HG03575 (cell line): ENCODE data around the gene FKBP8.

Experiments used
- ATAC-seq: cut with Tn5 transposase; IDR thresholded peaks from one replicate; pipeline ENCODE4 v1.9.1; 2021; ENCODE audit not compliant: unreplicated experiment, insufficient number of reproducible peaks, low FRiP score; ENCODE audit errors: extremely low read depth

Gene FKBP8

DNA sequence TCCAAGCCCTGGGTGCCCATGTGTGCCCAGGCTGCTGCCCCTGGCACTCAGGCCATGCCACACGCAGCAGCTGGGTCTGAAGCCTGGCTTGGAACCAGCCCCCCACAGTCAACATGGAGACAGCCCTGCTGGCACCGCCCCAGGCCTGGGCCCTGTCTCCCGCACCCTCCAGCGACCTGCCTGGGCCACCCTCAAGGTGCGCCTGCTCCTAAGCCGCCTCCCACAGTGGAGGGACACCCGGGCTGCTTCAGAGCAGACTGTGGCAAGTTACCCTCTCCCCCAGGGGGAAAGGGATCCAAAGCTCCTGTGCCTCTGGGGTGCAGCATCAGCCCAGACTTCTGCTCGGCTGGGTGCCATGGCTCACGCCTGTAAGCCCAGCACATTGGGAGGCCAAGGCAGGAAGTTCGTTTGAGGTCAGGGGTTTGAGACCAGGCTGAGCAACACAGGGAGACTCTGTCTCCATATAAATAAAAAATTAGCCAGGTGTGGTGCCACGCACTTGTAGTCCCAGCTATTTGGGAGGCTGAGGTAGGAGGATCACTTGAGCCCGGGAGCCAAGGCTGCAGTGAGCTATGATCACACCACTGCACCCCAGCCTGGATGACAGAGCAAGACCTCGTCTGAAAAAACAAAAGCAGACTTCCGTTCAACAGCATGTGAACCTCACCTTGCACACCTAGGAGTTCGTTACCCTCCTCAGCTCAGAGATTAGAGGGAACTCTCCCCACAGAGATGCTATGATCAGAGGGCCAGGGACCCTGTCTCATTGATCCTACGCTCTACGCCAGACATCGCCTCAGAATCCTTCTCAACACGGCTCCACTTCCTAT is 37.1 kb downstream of the FKBP8 start:
- no peak for ATAC-seq

DNA sequence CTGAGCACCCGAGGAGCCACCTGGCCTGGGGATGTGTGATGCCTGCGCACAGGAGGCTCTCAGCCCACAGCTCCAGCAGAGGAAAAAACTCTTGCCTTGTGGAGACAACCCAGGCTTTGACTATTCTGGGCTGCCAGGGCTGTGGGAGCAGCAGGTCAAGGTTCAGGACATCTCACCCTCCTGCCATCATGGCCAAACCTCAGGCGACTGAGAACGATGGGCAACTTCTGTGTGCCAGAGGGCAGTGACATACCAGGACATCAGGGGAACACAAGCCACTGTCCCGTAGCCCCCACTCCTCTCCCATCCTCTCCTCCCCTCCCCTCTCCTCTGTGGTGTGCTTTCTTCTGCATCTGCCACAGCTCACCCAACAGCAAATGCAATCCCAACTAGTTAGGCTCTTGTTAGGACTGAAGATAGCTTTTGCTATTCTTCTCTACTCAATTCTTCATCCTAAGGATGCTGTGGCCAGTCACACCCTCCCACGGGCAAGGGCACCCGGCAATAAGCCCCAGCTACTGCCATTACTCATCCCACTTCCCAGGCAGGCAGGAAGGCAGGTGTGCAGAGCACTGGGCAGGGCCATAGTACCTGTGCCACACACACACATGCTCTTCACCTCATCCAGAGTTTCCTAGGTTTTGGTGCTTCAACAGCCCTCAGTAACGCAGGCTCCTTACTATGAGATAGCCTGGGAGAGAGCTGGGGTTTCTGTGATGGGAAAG is 38.3 kb downstream of the FKBP8 start:
- ATAC-seq = no peak

- ATAC-seq = no peak
These were observed 39.1 kb downstream of the FKBP8 start for GRCh38 chr19:18503971-18504885.

GRCh38 chr19:18503337-18503970 is 39.9 kb downstream of the FKBP8 start:
- ATAC-seq = no peak

DNA sequence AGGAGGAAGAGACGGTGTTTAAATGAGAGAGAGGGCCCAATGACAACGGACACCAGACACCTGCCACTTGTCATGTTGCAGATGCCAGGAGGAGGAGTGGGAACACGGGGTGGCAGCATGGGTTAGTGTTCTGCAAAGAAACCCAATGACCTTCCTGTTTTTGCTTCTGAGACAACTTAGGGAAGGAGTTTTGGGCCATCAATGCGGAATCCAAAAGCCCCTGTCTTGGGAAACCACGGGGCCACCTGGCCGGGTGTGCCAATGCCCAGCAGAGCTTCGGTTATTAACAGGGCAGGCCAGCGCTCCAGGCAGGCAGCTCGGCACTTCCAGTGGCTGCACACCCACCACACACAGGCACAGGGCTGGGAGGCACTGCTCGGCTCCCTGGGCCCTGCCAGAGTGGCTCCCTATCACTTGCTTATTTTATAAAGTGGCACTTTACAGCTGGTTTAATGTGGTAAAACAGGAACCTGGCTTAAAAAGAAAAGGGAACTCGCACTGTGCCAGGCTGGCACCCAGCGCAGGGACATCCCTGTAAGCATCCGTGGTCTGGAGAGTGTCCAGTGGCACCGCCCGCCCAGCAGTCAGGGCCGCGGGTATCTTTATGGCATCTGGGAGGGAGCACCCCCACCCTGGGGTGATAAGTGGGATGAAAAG is 40.6 kb downstream of the FKBP8 start:
- no peak for ATAC-seq

- no peak for ATAC-seq
These were observed 41.1 kb downstream of the FKBP8 start for GRCh38 chr19:18502246-18502637.

- ATAC-seq = no peak
These were observed 41.5 kb downstream of the FKBP8 start for GRCh38 chr19:18501832-18502231.

DNA sequence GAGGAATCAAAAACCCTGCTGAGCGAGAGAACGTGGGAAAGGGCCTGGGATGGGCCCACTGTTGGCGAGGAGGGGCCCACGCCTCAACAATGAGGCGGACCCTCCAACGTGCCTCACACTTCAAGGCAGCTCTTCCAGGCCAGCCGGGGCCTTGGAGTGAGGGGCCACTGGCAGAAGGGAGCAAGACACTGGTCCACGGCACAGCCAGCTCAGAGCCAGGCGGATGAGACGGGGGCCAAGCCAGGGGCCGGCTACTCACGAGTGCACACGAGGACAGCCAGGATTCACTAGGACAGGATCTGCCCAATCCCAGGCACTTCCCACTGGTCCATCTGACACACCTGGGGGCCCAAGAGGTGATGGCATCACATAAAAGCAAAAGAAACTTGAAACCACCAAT is 42.0 kb downstream of the FKBP8 start:
- ATAC-seq = no peak

GRCh38 chr19:18500799-18501198 is 42.6 kb downstream of the FKBP8 start:
- no peak for ATAC-seq

DNA sequence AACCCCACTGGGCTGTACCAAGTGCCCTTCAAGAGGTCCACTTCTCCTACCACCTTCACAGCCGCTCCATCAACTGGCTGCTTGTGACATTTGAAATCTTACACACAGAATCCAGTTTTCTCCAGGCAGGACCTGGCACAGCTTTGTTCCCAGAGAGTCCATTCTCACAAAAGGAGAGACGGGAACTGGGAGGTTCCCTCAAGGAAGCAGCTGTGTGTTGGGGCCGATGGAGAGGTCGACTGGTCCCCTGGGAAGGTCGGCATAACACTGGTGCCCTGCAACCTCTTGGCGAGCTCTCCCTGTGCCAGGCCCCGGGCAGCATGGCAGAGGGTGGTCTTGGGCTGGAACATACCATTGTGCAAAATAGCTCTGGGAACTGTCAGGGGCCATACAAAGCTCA is 43.0 kb downstream of the FKBP8 start:
- no peak for ATAC-seq

GRCh38 chr19:18499055-18499775 is 44.2 kb downstream of the FKBP8 start:
- ATAC-seq = no peak

GRCh38 chr19:18496980-18497256 is 46.5 kb downstream of the FKBP8 start:
- no peak for ATAC-seq

- ATAC-seq = no peak
These were observed 47.0 kb downstream of the FKBP8 start for GRCh38 chr19:18496167-18496979.

DNA sequence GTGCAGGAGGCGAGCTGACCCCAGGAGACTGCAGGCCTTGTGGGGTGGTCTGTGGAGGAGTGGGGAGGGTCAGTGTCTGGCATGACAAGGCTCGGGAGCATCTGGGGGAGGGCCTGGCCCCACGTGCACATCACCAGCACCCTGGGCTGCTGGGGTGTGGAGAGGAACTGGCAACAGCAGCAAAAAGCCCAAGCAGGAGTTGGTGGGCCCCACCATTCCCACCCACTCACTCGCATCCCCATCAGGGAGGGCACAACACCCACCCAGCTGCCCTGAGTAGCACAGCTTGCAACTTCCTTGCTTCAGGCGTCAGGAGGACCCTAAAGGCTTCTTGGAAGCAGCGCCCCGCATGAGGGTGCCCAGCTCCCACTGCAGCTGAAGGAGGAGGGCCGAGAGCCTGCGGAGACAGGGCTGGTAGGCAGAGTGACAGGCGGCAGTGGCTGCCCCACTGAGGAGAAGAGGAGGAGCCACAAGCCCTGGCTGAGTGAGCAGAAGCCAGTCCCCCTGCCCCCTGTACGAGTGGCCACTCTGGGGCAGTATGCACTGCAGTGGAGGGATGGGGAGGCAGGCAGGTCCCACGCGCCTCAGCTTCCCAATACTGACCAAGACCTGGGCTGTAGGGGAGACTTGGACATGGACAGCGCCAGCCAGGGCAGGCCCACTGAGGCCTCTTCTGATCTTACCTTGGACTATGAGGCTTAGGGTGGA is 48.0 kb downstream of the FKBP8 start:
- ATAC-seq = no peak

- ATAC-seq = no peak
These were observed 49.1 kb downstream of the FKBP8 start for GRCh38 chr19:18494267-18494607.

DNA sequence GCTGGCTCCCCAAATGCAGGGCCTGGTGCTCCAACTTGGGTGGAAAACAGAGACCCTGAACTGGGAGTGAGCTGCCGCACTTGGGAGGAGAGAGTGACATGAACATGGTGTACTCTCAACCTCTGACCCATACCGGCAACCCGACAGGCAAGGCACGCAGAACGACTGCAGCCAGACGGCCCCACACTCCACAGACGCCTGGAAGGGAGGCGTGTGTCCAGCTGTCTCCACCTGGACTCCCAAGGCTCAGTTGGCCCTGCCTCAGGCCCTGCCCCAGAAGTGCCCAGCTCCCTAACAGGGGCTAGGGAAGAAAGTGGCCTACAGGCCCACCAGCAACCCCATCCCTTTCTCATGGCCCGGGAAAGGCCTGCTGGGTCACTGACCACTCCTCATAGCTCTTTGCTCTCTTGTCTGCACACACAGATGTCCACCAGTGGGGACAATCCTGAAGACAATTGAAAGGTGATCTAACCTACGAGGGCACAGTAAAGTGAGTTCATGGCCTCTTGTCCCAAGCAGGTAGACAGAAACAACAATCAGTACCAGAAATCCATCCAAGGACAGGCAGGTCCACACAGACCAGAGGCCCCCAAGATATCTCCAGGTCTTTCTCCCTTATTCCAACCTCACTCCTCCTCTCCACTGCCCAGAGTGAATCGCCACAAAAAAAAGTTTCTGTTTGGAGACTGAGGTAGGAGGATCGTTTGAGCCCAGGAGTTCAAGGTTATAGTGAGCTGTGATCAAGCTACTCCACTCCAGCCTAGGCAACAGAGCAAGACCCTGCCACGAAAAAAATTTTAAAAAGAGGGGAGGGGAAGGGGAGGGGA is 49.7 kb downstream of the FKBP8 start:
- no peak for ATAC-seq
